Frontal cortex (tissue), 4 donors: ENCODE data around the gene RAI14. TPM values are rescaled to one million over a fixed set of nuclear protein-coding genes. Genes with fewer than 3 reads are reported as not detected.
"Not testable (repeated sequence)": the region's sequence is repeated elsewhere in the genome, so short reads cannot be mapped to it uniquely, and the experiment has no call there.

Source experiments
- DNase-seq, 2 donors: peaks; one replicate each; pipeline ENCODE4 v3.0.0; 2012; ENCODE audit warnings: low spot score in 2 of 2
- FAIRE-seq: peaks from 2 replicates; lab custom pipeline; 2012; peaks lifted over from hg19 to GRCh38; lab: Jason Lieb, UNC
- total RNA-seq: library from RNA; depleted of rRNA; stranded (reverse); fragments of >200 nt; gene quantifications from one replicate; pipeline ENCODE4 v1.2.3, GENCODE V29; 2014
- donor health status: control.
- donor health status: control.
- donor health status: control.

The RAI14 gene
- total RNA-seq, 1 donor from 2014 or later, result 29.3 TPM

- no peak for DNase-seq
These were observed 62.9 kb downstream of the RAI14 start for GRCh38 chr5:34719029-34719428.

GRCh38 chr5:34721327-34721726 lies 65.2 kb downstream of the RAI14 start:
- FAIRE-seq (no peak), DNase-seq (no peak)

More at GRCh38 chr5:34719029-34719428, 62.9 kb downstream of the RAI14 start:
- FAIRE-seq, result no peak

GRCh38 chr5:34722183-34722582 lies 66.1 kb downstream of the RAI14 start:
- FAIRE-seq (no peak), DNase-seq (no peak)

GRCh38 chr5:34724741-34725140 lies 68.6 kb downstream of the RAI14 start:
- no peak for FAIRE-seq
- DNase-seq, result no peak

GRCh38 chr5:34727166-34727749 lies 71.1 kb downstream of the RAI14 start:
- DNase-seq, FAIRE-seq: not testable (repeated sequence)

- FAIRE-seq (no peak), DNase-seq (no peak)
These were observed 72.1 kb downstream of the RAI14 start for GRCh38 chr5:34728236-34728635.

GRCh38 chr5:34731435-34732232 lies 75.5 kb downstream of the RAI14 start:
- FAIRE-seq, result no peak
- no peak for DNase-seq

- FAIRE-seq (no peak), DNase-seq (no peak)
These were observed 78.2 kb downstream of the RAI14 start for GRCh38 chr5:34734326-34734725.

- DNase-seq, result no peak
- FAIRE-seq, result no peak
These were observed 79.6 kb downstream of the RAI14 start for GRCh38 chr5:34735491-34736426.

- FAIRE-seq (no peak), DNase-seq (no peak)
These were observed 80.5 kb downstream of the RAI14 start for GRCh38 chr5:34736445-34737115.

- FAIRE-seq (no peak), DNase-seq (no peak)
These were observed 81.6 kb downstream of the RAI14 start for GRCh38 chr5:34737731-34738130.

GRCh38 chr5:34738381-34738780 lies 82.3 kb downstream of the RAI14 start:
- FAIRE-seq (no peak), DNase-seq (no peak)

- no peak for DNase-seq
These were observed 84.3 kb downstream of the RAI14 start for GRCh38 chr5:34740389-34740806.

GRCh38 chr5:34742061-34742460 lies 85.9 kb downstream of the RAI14 start:
- no peak for FAIRE-seq

More at GRCh38 chr5:34740389-34740806, 84.3 kb downstream of the RAI14 start:
- no peak for FAIRE-seq

GRCh38 chr5:34743878-34744277 lies 87.8 kb downstream of the RAI14 start:
- FAIRE-seq (no peak), DNase-seq (no peak)

More at GRCh38 chr5:34742061-34742460, 85.9 kb downstream of the RAI14 start:
- DNase-seq, result no peak

GRCh38 chr5:34748431-34748830 lies 92.3 kb downstream of the RAI14 start:
- DNase-seq (no peak), FAIRE-seq (no peak)

- no peak for FAIRE-seq
These were observed 93.3 kb downstream of the RAI14 start for GRCh38 chr5:34749431-34749873.

GRCh38 chr5:34750206-34750605 lies 94.1 kb downstream of the RAI14 start:
- DNase-seq, result no peak
- no peak for FAIRE-seq

More at GRCh38 chr5:34749431-34749873, 93.3 kb downstream of the RAI14 start:
- DNase-seq, result no peak
